Fibroblast of lung (primary cell): ENCODE results near the gene ATAD5.

Source experiments
- CTCF ChIP-seq, 2 donors: IDR thresholded peaks in 1 of 2; conservative IDR thresholded peaks in 1 of 2; 1 replicate in 1 of 2; 2 replicates in 1 of 2; pipeline ENCODE4 v1.5.1; 2011 to 2012; ENCODE audit warnings: low read length in 2 of 2, control low read depth in 1 of 2, inconsistent platforms in 1 of 2, low read depth in 1 of 2, mild to moderate bottlenecking in 1 of 2
- EZH2 ChIP-seq: IDR thresholded peaks from 2 replicates; pipeline ENCODE4 v1.5.1; 2012; ENCODE audit warnings: low read length, control low read depth, mild to moderate bottlenecking; ENCODE audit errors: missing control alignments

DNA sequence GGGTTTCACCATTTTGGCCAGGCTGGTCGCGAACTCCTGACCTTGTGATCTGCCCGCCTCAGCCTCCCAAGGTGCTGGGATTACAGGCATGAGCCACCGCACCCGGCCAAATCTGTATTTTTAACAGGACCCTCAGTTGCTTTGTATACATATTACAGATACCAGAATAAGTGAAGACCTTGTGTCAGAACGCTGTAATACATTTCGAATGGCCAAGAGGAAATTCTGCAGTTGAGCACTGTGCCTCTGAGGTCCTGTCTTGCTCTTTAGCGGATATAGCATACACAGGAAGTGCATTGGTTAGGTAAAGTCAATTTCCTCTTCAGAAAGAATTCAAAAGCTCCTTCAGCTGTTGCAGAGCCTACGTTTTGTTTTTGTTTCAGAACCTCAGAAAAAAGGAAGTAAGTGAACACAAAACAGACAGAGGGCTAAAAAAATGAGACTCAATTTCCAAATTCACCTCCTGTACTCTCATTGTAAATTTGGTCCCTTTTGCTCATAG, 22.9 kb upstream of the ATAD5 start:
- no peak for TF ChIP-seq CTCF (conservative IDR thresholded peaks at IDR 0.05 in 1 of 2, IDR thresholded peaks at IDR 0.05 in 1 of 2; ENCODE audit: low read depth in 1 of 2, low read length in 2 of 2)
- TF ChIP-seq EZH2: no peak
